ENCODE results near the gene ZNF652. TPM values are rescaled to one million over a fixed set of nuclear protein-coding genes. Genes with fewer than 3 reads are reported as not detected.
A peak's percentile ranks its signal among the peaks of the same experiment; 100 is the strongest.

ZNF652 gene
- total and polyA plus RNA-seq, 2 experiments from 2014 or later, result 36.2 to 54.5 TPM

DNA sequence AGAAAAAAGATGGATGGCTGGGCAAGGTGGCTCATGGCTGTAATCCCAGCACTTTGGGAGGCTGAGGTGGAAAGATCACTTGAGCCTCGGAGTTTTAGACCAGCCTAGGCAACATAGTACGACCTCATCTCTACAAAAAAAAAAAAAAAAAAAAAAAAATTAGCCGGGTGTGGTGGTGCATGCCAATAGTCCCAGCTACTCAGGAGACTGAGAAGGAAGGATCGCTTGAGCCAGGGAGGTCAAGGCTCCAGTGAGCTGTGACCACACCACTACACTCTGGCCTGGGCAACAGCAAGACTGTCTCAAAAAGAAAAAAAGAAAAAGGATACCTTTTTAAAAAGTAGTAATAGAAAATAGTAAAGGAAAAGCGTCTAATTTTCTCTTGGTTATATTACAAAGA lies 20.7 kb downstream of the ZNF652 start:
- H2AFZ ChIP-seq, result no peak overlapping the region
- TF ChIP-seq ZNF114 (CRISPR knock-in tag; IDR thresholded peaks at IDR 0.05) (no peak), POLR2AphosphoS5 (IDR thresholded peaks at IDR 0.05; ENCODE audit: low read depth) (no peak), STAT1 (IDR thresholded peaks at IDR 0.05; ENCODE audit: unreplicated experiment) (no peak), CREB1 (CRISPR knock-in tag; IDR thresholded peaks at IDR 0.05; ENCODE audit: low read depth) (no peak), ZNF331 (CRISPR knock-in tag; IDR thresholded peaks at IDR 0.05; ENCODE audit: low read depth) (no peak), EZH2 (IDR thresholded peaks at IDR 0.05; ENCODE audit: low read depth, unreplicated experiment) (no peak), JUNB (IDR thresholded peaks at IDR 0.05; ENCODE audit: unreplicated experiment) (no peak), EZH2phosphoT487 (IDR thresholded peaks at IDR 0.05; ENCODE audit: unreplicated experiment) (no peak), NANOG (IDR thresholded peaks at IDR 0.05; ENCODE audit: borderline replicate concordance) (no peak)
- TF ChIP-seq, protein P1, sequence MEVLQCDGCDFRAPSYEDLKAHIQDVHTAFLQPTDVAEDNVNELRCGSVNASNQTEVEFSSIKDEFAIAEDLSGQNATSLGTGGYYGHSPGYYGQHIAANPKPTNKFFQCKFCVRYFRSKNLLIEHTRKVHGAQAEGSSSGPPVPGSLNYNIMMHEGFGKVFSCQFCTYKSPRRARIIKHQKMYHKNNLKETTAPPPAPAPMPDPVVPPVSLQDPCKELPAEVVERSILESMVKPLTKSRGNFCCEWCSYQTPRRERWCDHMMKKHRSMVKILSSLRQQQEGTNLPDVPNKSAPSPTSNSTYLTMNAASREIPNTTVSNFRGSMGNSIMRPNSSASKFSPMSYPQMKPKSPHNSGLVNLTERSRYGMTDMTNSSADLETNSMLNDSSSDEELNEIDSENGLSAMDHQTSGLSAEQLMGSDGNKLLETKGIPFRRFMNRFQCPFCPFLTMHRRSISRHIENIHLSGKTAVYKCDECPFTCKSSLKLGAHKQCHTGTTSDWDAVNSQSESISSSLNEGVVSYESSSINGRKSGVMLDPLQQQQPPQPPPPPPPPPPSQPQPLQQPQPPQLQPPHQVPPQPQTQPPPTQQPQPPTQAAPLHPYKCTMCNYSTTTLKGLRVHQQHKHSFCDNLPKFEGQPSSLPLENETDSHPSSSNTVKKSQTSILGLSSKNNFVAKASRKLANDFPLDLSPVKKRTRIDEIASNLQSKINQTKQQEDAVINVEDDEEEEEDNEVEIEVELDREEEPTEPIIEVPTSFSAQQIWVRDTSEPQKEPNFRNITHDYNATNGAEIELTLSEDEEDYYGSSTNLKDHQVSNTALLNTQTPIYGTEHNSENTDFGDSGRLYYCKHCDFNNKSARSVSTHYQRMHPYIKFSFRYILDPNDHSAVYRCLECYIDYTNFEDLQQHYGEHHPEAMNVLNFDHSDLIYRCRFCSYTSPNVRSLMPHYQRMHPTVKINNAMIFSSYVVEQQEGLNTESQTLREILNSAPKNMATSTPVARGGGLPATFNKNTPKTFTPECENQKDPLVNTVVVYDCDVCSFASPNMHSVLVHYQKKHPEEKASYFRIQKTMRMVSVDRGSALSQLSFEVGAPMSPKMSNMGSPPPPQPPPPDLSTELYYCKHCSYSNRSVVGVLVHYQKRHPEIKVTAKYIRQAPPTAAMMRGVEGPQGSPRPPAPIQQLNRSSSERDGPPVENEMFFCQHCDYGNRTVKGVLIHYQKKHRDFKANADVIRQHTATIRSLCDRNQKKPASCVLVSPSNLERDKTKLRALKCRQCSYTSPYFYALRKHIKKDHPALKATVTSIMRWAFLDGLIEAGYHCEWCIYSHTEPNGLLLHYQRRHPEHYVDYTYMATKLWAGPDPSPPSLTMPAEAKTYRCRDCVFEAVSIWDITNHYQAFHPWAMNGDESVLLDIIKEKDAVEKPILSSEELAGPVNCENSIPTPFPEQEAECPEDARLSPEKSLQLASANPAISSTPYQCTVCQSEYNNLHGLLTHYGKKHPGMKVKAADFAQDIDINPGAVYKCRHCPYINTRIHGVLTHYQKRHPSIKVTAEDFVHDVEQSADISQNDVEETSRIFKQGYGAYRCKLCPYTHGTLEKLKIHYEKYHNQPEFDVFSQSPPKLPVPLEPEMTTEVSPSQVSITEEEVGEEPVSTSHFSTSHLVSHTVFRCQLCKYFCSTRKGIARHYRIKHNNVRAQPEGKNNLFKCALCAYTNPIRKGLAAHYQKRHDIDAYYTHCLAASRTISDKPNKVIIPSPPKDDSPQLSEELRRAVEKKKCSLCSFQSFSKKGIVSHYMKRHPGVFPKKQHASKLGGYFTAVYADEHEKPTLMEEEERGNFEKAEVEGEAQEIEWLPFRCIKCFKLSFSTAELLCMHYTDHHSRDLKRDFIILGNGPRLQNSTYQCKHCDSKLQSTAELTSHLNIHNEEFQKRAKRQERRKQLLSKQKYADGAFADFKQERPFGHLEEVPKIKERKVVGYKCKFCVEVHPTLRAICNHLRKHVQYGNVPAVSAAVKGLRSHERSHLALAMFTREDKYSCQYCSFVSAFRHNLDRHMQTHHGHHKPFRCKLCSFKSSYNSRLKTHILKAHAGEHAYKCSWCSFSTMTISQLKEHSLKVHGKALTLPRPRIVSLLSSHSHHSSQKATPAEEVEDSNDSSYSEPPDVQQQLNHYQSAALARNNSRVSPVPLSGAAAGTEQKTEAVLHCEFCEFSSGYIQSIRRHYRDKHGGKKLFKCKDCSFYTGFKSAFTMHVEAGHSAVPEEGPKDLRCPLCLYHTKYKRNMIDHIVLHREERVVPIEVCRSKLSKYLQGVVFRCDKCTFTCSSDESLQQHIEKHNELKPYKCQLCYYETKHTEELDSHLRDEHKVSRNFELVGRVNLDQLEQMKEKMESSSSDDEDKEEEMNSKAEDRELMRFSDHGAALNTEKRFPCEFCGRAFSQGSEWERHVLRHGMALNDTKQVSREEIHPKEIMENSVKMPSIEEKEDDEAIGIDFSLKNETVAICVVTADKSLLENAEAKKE (CRISPR knock-in tag; IDR thresholded peaks at IDR 0.05), result no peak
- TF ChIP-seq, protein P2, sequence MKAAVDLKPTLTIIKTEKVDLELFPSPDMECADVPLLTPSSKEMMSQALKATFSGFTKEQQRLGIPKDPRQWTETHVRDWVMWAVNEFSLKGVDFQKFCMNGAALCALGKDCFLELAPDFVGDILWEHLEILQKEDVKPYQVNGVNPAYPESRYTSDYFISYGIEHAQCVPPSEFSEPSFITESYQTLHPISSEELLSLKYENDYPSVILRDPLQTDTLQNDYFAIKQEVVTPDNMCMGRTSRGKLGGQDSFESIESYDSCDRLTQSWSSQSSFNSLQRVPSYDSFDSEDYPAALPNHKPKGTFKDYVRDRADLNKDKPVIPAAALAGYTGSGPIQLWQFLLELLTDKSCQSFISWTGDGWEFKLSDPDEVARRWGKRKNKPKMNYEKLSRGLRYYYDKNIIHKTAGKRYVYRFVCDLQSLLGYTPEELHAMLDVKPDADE (IDR thresholded peaks at IDR 0.05), result no peak
- TF ChIP-seq, protein P3, sequence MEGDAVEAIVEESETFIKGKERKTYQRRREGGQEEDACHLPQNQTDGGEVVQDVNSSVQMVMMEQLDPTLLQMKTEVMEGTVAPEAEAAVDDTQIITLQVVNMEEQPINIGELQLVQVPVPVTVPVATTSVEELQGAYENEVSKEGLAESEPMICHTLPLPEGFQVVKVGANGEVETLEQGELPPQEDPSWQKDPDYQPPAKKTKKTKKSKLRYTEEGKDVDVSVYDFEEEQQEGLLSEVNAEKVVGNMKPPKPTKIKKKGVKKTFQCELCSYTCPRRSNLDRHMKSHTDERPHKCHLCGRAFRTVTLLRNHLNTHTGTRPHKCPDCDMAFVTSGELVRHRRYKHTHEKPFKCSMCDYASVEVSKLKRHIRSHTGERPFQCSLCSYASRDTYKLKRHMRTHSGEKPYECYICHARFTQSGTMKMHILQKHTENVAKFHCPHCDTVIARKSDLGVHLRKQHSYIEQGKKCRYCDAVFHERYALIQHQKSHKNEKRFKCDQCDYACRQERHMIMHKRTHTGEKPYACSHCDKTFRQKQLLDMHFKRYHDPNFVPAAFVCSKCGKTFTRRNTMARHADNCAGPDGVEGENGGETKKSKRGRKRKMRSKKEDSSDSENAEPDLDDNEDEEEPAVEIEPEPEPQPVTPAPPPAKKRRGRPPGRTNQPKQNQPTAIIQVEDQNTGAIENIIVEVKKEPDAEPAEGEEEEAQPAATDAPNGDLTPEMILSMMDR (conservative IDR thresholded peaks at IDR 0.05; ENCODE audit: low read depth in 2 of 2), result no peak
- TF ChIP-seq, protein P4, sequence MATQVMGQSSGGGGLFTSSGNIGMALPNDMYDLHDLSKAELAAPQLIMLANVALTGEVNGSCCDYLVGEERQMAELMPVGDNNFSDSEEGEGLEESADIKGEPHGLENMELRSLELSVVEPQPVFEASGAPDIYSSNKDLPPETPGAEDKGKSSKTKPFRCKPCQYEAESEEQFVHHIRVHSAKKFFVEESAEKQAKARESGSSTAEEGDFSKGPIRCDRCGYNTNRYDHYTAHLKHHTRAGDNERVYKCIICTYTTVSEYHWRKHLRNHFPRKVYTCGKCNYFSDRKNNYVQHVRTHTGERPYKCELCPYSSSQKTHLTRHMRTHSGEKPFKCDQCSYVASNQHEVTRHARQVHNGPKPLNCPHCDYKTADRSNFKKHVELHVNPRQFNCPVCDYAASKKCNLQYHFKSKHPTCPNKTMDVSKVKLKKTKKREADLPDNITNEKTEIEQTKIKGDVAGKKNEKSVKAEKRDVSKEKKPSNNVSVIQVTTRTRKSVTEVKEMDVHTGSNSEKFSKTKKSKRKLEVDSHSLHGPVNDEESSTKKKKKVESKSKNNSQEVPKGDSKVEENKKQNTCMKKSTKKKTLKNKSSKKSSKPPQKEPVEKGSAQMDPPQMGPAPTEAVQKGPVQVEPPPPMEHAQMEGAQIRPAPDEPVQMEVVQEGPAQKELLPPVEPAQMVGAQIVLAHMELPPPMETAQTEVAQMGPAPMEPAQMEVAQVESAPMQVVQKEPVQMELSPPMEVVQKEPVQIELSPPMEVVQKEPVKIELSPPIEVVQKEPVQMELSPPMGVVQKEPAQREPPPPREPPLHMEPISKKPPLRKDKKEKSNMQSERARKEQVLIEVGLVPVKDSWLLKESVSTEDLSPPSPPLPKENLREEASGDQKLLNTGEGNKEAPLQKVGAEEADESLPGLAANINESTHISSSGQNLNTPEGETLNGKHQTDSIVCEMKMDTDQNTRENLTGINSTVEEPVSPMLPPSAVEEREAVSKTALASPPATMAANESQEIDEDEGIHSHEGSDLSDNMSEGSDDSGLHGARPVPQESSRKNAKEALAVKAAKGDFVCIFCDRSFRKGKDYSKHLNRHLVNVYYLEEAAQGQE (IDR thresholded peaks at IDR 0.05; ENCODE audit: unreplicated experiment), result no peak
- no peaks in the 10 kb centered on the region for H3K36me3 ChIP-seq (ENCODE audit: insufficient read depth)
- no peaks in the 10 kb centered on the region for H3K36me3 Mint-ChIP-seq (ENCODE audit: low read depth)
- no peak overlapping the region for H3K27ac Mint-ChIP-seq
- no peak overlapping the region for H3K4me3 ChIP-seq
- no peaks in the 10 kb centered on the region for H3F3A ChIP-seq (replicated peaks; ENCODE audit: low read depth)
- peaks cover 87% of the 10 kb centered on the region for H3K79me2 ChIP-seq (replicated peaks; ENCODE audit: insufficient read depth)
- DNase-seq (ENCODE audit: low spot score) (no peak), ATAC-seq (no peak)
- H3K4me3 Mint-ChIP-seq, result no peak overlapping the region
- peak overlapping the region; percentile 40; the same call in 1 of the 2 replicates for H3K27ac ChIP-seq (ENCODE audit: low read depth)
- peaks cover 1% of the 10 kb centered on the region for H3K27me3 Mint-ChIP-seq (ENCODE audit: insufficient read depth, low read depth, poor library complexity)
- H3K4me1 Mint-ChIP-seq, result peaks cover 14% of the 10 kb centered on the region
- peaks cover 17% of the 10 kb centered on the region; the same call in 1 of the 2 replicates for H4K20me1 ChIP-seq (replicated peaks; ENCODE audit: insufficient read depth)
- no peaks in the 10 kb centered on the region for H3K27me3 ChIP-seq (ENCODE audit: insufficient read depth)
- no peaks in the 10 kb centered on the region for H3K9me3 Mint-ChIP-seq
- no peak overlapping the region for H3K4me2 ChIP-seq
- 0 out of 2 replicates have a peak, but pooled peaks cover 3% of the 10 kb centered on the region for H3K4me1 ChIP-seq (ENCODE audit: insufficient read depth)
- H3K9me2 ChIP-seq (ENCODE audit: insufficient read depth), result no peaks in the 10 kb centered on the region

Data from GM23338 (cell line).